Loucy (cell line): ENCODE results near the gene HOPX.

Experiments
- CTCF ChIP-seq: fragments of 200-600 bp; sonication (generic); conservative IDR thresholded peaks from 2 replicates; pipeline ENCODE4 v1.5.1; 2014; ENCODE audit warnings: mild to moderate bottlenecking, antibody characterized with exemption, low read length
- EZH2phosphoT487 ChIP-seq: fragments of 200-600 bp; IDR thresholded peaks from 2 replicates; pipeline ENCODE4 v1.6.1; 2018; ENCODE audit warnings: antibody characterized with exemption, mild to moderate bottlenecking, moderate library complexity, borderline replicate concordance

GRCh38 chr4:56727150-56727549 is 46.1 kb upstream of the HOPX start:
- TF ChIP-seq CTCF = peak; percentile 26; the same call in 1 of the 2 replicates
- TF ChIP-seq EZH2phosphoT487 = no peak
